Muscle layer of duodenum (tissue), 2 donors: ENCODE data around the gene APC.
"Not testable (repeated sequence)": the region's sequence is repeated elsewhere in the genome, so short reads cannot be mapped to it uniquely, and the experiment has no call there.

Experiments used
- H3K27ac ChIP-seq: one replicate; pipeline ENCODE4 v1.7.0; 2013; ENCODE audit warnings: mild to moderate bottlenecking, low read length
- H3K27me3 ChIP-seq: one replicate; pipeline ENCODE4 v1.7.0; 2013; ENCODE audit warnings: low read depth, mild to moderate bottlenecking, control low read depth, low read length
- H3K36me3 ChIP-seq, 2 donors: one replicate each; pipeline ENCODE4 v1.7.0; 2013; ENCODE audit warnings: low read length in 2 of 2, control low read depth in 1 of 2, mild to moderate bottlenecking in 1 of 2; ENCODE audit not compliant: insufficient read depth in 2 of 2, control insufficient read depth in 1 of 2
- H3K4me1 ChIP-seq, 2 donors: one replicate each; pipeline ENCODE4 v1.7.0; 2013; ENCODE audit warnings: low read length in 2 of 2, mild to moderate bottlenecking in 2 of 2, control low read depth in 1 of 2, moderate library complexity in 1 of 2; ENCODE audit not compliant: insufficient read depth in 2 of 2, control insufficient read depth in 1 of 2
- H3K4me3 ChIP-seq, 2 donors: one replicate each; pipeline ENCODE4 v1.7.0; 2013; ENCODE audit warnings: low read length in 2 of 2, low read depth in 1 of 2, mild to moderate bottlenecking in 1 of 2
- H3K9me3 ChIP-seq, 2 donors: one replicate each; pipeline ENCODE4 v1.7.0; 2013; ENCODE audit warnings: low read length in 2 of 2, control low read depth in 1 of 2, mild to moderate bottlenecking in 1 of 2; ENCODE audit not compliant: control insufficient read depth in 1 of 2
- donor health status: healthy.

Gene APC

GRCh38 chr5:112860571-112860928, 122.9 kb downstream of the APC start:
- Histone ChIP-seq H3K4me1 (peaks cover 6 to 25% of the 10 kb centered on the region in 2 donors), H3K36me3 (peaks cover 10 to 15% of the 10 kb centered on the region in 2 donors), H3K27ac (peak overlapping the region; percentile 95), H3K4me3 (peak overlapping the region; percentile 85 to 99)
- H3K27me3 ChIP-seq, H3K9me3 ChIP-seq: not testable (repeated sequence)

DNA sequence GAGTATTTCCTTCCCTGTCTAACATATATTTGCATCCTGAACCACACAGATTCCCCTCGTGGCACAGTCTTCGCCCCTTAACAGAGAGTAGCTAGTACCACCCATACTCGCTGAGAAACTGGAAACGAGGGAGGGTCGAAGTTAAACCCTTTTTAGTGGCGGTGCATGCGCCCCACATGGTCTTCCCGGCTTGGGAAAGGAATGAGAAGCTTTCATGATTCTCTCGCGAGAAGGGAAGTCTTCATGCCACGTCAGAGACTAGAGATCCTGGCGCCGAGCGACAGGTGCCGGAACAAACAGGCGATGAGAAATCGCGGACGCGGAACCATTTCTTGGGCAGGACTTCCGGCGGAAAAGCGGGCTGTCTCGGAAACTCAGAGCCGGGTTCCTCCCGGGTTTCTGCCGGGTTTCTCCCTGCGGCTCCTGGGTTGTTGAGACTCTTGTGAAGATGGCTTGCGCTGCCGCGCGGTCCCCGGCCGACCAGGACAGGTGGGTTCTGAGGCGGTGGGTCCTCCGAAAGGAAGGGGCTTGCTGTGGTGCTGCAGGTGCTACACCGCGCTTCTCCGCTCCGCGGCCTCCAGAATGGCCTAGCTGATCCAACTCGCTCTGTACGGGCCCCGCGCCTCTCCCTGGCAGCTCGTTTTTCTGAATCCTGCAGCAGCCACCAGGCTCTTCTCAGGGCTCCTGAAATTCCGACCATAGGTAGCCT, 123.4 kb downstream of the APC start, which contains the start of gene SRP19:
TSS of gene SRP19 (plus strand) at position 359 of the 709 bp plus-strand sequence. CDS start at position 449, 90 bp downstream.
- peaks cover under 1% of the 10 kb centered on the region for H3K27me3 ChIP-seq
- peak within 1 kb of the TSS; percentile 85 to 99 for H3K4me3 ChIP-seq
- peaks cover 15% of the 10 kb centered on the region in 2 donors for H3K36me3 ChIP-seq
- no peaks in the 10 kb centered on the region for H3K9me3 ChIP-seq
- peaks cover 6 to 25% of the 10 kb centered on the region in 2 donors for H3K4me1 ChIP-seq
- H3K27ac ChIP-seq, result peak within 1 kb of the TSS; percentile 95

GRCh38 chr5:112861638-112861985, 123.9 kb downstream of the APC start:
- no peaks in the 10 kb centered on the region for H3K9me3 ChIP-seq
- H3K27ac ChIP-seq, result peak overlapping the region; percentile 95
- H3K36me3 ChIP-seq, result peaks cover 17 to 20% of the 10 kb centered on the region in 2 donors
- peak overlapping the region; percentile 85 to 99 for H3K4me3 ChIP-seq
- H3K4me1 ChIP-seq, result peaks cover 6 to 25% of the 10 kb centered on the region in 2 donors
- H3K27me3 ChIP-seq, result no peaks in the 10 kb centered on the region

GRCh38 chr5:112862085-112862484, 124.4 kb downstream of the APC start:
- Histone ChIP-seq H3K27ac (peak overlapping the region; percentile 95), H3K36me3 (peaks cover 20 to 25% of the 10 kb centered on the region in 2 donors), H3K27me3 (no peaks in the 10 kb centered on the region), H3K4me1 (peaks cover 6 to 25% of the 10 kb centered on the region in 2 donors), H3K4me3 (peak overlapping the region; percentile 85 to 99), H3K9me3 (no peaks in the 10 kb centered on the region)

GRCh38 chr5:112863549-112863948, 125.9 kb downstream of the APC start:
- no peak overlapping the region for H3K4me3 ChIP-seq
- H3K27ac ChIP-seq, result no peak overlapping the region
- peaks cover 32 to 35% of the 10 kb centered on the region in 2 donors for H3K36me3 ChIP-seq
- no peaks in the 10 kb centered on the region for H3K27me3 ChIP-seq
- peaks cover 6 to 25% of the 10 kb centered on the region in 2 donors for H3K4me1 ChIP-seq
- H3K9me3 ChIP-seq, result no peaks in the 10 kb centered on the region

DNA sequence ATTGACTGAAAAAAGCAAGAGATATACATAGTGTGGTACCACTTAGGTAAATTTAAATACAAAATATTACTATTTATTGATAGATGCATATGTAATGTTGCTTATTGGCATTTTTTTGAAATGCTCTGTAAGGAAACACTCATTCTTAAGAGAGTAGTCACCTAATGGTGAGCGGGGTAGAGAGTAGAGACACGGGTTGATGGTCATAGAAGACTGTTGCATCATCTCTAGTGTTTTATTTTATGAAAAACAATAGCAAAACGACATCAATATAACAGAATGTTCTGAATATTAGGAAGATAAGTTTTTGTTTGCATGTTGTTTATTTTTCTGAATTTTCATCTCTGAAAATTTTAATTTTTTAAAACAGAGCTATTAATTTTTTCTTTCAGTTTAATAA, 127.4 kb downstream of the APC start:
- peaks cover 6 to 25% of the 10 kb centered on the region in 2 donors for H3K4me1 ChIP-seq
- H3K27me3 ChIP-seq, result no peaks in the 10 kb centered on the region
- H3K27ac ChIP-seq, result no peak overlapping the region
- H3K36me3 ChIP-seq, result peaks cover 32 to 49% of the 10 kb centered on the region in 2 donors
- no peaks in the 10 kb centered on the region for H3K9me3 ChIP-seq
- no peak overlapping the region for H3K4me3 ChIP-seq

GRCh38 chr5:112866739-112867138, 129.1 kb downstream of the APC start:
- peaks cover 6 to 25% of the 10 kb centered on the region in 2 donors for H3K4me1 ChIP-seq
- peaks cover 32 to 50% of the 10 kb centered on the region in 2 donors for H3K36me3 ChIP-seq
- no peaks in the 10 kb centered on the region for H3K27me3 ChIP-seq
- no peak overlapping the region for H3K27ac ChIP-seq
- H3K4me3 ChIP-seq, result no peak overlapping the region
- H3K9me3 ChIP-seq, result no peaks in the 10 kb centered on the region

- peaks cover 32 to 50% of the 10 kb centered on the region in 2 donors for H3K36me3 ChIP-seq
- no peaks in the 10 kb centered on the region for H3K27me3 ChIP-seq
- H3K4me3 ChIP-seq, result no peak overlapping the region
- no peaks in the 10 kb centered on the region for H3K9me3 ChIP-seq
- no peak overlapping the region for H3K27ac ChIP-seq
- peaks cover 3 to 18% of the 10 kb centered on the region in 2 donors for H3K4me1 ChIP-seq
These were observed 129.7 kb downstream of the APC start for GRCh38 chr5:112867411-112867810.

GRCh38 chr5:112869948-112870347, 132.3 kb downstream of the APC start:
- H3K4me3 ChIP-seq, result no peak overlapping the region
- no peak overlapping the region for H3K27ac ChIP-seq
- H3K27me3 ChIP-seq, result no peaks in the 10 kb centered on the region
- peaks cover 23 to 53% of the 10 kb centered on the region in 2 donors for H3K36me3 ChIP-seq
- H3K9me3 ChIP-seq, result no peaks in the 10 kb centered on the region
- no peaks in the 10 kb centered on the region for H3K4me1 ChIP-seq

DNA sequence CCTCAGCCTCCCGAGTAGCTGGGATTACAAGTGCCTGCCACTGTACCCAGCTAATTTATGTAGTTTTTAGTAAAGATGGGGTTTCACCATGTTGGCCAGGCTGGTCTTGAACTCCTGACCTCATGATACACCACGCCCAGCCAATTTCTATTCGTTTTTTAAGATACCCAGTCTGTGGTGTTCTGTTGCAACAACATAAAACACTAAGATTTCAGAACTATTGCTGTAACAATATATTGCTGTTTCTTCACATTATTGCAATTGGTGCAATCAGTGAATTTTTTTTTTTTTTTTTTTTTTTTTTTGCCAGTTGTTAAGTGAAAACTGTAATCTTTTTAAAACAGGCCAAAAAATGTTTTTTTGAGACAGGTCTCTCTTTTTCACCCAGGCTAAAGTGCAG, 133.3 kb downstream of the APC start:
- Histone ChIP-seq H3K36me3 (peaks cover 22 to 52% of the 10 kb centered on the region in 2 donors), H3K9me3 (no peaks in the 10 kb centered on the region), H3K27ac (no peak overlapping the region), H3K4me3 (no peak overlapping the region), H3K4me1 (no peaks in the 10 kb centered on the region), H3K27me3 (no peaks in the 10 kb centered on the region)

DNA sequence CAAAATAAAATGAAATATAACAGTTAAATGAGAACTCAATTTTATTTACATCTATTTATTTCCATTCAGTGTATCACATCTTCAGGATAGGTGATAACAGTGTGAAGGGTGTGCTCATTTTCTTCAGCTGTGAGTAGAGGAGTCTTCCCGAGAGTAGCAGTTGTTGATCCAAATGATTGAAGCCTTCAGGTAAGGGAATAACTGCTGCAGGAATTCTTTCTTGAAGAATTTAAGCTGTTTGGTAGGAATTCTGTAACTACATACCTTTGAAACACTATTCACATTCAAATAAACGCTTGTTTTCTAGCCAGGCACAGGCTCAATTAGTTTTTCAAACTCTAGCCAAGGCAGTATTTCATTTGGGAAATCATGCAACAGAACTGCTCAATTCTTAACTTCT, 138.7 kb downstream of the APC start:
- Histone ChIP-seq H3K4me3 (no peak overlapping the region), H3K36me3 (peaks cover 27% of the 10 kb centered on the region in 2 donors), H3K27ac (no peak overlapping the region), H3K27me3 (no peaks in the 10 kb centered on the region), H3K4me1 (no peaks in the 10 kb centered on the region), H3K9me3 (no peaks in the 10 kb centered on the region)

- no peak overlapping the region for H3K4me3 ChIP-seq
- no peaks in the 10 kb centered on the region for H3K27me3 ChIP-seq
- peaks cover 28 to 36% of the 10 kb centered on the region in 2 donors for H3K36me3 ChIP-seq
- H3K4me1 ChIP-seq, result no peaks in the 10 kb centered on the region
- no peak overlapping the region for H3K27ac ChIP-seq
- no peaks in the 10 kb centered on the region for H3K9me3 ChIP-seq
These were observed 140.4 kb downstream of the APC start for GRCh38 chr5:112878101-112878500.
